Measurements from ENCODE around the gene NCDN.

Gene NCDN

DNA sequence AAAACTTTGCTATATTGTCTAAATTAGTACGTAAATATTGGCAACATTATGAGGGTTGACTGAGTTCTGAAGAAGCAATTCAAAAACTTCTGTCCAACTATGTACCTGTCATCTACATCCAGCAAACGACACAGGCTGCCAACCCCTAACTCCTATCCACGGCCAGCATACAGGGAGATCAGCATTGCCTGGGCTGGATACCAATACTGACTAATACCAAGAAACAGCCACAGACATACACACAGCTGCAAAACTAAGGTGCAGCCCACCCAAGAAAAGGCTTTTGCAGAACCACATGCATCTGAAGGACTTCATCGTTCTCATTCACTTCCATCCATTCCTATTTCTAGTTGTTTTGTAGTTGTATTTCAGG, 2.4 kb upstream of the NCDN start:
- no peak overlapping the region for H3K9ac ChIP-seq

DNA sequence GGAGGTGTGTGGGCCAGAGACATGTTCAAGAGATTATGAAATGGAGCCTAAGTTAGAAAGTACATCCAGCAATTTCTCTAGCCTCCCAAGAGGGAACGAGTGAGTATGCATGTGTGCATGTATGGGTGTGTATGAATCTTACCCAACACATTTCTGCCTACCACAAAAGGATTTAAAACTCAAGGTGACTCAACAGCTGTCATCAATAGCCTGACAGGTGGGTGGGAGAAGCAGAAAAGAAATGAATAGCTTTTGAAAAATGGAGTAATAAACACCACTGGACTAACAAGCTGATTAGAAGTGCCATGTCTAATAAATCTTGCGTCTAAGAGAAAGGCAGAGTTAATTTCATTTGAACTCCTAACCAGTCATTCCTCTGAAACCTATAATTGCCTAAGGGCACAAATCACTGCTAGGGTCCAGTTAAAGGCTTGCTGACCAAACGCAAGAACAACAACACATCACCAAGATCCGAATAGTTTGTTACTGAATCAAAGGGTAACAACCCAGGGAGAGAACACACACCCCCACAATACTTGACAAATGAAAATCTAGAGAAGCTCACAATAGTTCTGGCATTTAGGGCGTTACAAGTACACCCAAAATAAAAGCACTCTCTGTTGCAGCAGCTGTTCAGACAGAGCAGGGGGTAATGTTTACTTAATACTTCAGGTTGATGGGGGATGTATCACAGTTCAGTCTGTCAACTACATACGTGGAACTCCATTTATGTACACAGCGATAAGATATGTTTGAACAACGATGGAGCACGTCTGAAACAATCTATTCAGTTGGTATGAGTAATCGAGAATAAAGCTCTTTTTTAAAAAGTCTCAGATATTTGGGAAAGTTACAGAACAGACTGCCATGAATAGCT, 1.8 kb upstream of the NCDN start:
- Histone ChIP-seq H3K79me2 (peaks cover 9% of the 10 kb centered on the region), H3K9ac (no peak overlapping the region), H3K27ac (no peak overlapping the region), H3K4me2 (ENCODE audit: low read length) (peak overlapping the region; percentile 95), H3K4me1 (peaks cover 9% of the 10 kb centered on the region), H2AFZ (no peak overlapping the region), H3K27me3 (ENCODE audit: control insufficient read depth, insufficient read depth, low read length) (no peaks in the 10 kb centered on the region), H3K36me3 (ENCODE audit: control insufficient read depth, insufficient read depth, low read length) (no peaks in the 10 kb centered on the region), H3K9me3 (ENCODE audit: control insufficient read depth, low read length) (no peaks in the 10 kb centered on the region), H3K4me3 (ENCODE audit: low read depth, low read length) (peak overlapping the region; percentile 84)
- TF ChIP-seq, protein P1, sequence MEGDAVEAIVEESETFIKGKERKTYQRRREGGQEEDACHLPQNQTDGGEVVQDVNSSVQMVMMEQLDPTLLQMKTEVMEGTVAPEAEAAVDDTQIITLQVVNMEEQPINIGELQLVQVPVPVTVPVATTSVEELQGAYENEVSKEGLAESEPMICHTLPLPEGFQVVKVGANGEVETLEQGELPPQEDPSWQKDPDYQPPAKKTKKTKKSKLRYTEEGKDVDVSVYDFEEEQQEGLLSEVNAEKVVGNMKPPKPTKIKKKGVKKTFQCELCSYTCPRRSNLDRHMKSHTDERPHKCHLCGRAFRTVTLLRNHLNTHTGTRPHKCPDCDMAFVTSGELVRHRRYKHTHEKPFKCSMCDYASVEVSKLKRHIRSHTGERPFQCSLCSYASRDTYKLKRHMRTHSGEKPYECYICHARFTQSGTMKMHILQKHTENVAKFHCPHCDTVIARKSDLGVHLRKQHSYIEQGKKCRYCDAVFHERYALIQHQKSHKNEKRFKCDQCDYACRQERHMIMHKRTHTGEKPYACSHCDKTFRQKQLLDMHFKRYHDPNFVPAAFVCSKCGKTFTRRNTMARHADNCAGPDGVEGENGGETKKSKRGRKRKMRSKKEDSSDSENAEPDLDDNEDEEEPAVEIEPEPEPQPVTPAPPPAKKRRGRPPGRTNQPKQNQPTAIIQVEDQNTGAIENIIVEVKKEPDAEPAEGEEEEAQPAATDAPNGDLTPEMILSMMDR (IDR thresholded peaks at IDR 0.05): no peak

More for the DNA sequence above, 2.4 kb upstream of the NCDN start:
- H2AFZ ChIP-seq: no peak overlapping the region
- H3K27ac ChIP-seq: no peak overlapping the region
- no peak overlapping the region for H3K4me3 ChIP-seq (ENCODE audit: low read depth, low read length)
- TF ChIP-seq, protein P1 (IDR thresholded peaks at IDR 0.05): no peak
- no peaks in the 10 kb centered on the region for H3K27me3 ChIP-seq (ENCODE audit: control insufficient read depth, insufficient read depth, low read length)
- peaks cover 9% of the 10 kb centered on the region for H3K79me2 ChIP-seq
- H3K4me1 ChIP-seq: peaks cover 9% of the 10 kb centered on the region
- H3K4me2 ChIP-seq (ENCODE audit: low read length): peak overlapping the region; percentile 37
- H3K36me3 ChIP-seq (ENCODE audit: control insufficient read depth, insufficient read depth, low read length): no peaks in the 10 kb centered on the region
- H3K9me3 ChIP-seq (ENCODE audit: control insufficient read depth, low read length): no peaks in the 10 kb centered on the region

DNA sequence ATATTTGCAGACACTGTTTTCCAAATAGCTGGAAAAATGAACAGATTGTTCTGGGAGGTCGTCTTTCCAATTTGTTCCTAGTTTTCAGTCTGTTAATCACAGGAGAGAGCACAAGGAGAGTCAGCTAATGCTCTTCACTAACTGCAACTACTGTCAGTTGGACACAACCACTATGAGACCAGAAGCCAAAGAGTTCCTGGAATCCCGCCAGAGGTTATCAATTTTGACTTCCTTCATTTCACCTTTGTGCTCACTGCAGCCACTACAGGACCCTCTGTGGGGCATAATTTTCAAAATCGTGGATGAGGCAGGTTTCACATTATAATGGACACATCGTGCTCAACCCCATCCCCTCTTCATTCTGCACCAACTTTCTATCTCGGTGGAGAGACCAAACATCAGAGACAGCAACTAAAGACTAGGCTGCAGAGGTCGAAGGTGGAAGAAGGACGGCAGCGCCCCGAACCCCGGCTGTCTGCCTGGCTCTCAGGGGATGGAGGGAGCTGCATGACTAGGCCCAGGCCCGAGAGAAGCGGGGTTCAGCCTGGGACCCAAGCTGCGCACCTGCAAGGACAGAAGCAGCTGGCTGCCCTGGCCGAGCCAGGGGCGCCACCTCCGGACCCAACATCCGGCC, 998 bp upstream of the NCDN start:
- Histone ChIP-seq H3K4me2 (ENCODE audit: low read length) (peak overlapping the region; percentile 95), H3K4me1 (peaks cover 9% of the 10 kb centered on the region)
- TF ChIP-seq, protein P1 (IDR thresholded peaks at IDR 0.05): no peak

DNA sequence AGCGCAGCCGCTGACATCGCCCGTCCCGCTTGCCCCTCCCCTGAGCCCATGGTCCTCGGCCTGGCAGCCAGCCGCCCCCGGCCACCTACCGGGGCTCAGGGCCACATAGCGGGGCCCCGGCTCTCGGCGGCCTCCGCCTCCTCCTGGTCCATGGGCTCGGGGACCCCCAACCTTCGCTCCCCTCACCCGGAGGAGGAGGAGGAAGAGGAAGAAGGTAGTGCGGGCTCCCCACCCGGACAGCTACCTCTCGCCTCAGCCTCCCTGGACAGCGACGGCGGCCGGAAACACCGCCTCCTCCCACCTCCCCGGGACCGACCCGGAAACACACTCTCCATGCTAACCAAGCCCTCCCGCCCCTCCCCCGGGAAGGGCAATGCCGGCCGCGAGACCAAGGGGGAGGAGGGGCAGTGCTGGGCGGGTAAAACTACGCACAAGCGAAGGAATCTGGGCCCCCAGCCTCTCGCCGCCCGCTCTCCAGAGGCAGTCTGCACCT, 435 bp upstream of the NCDN start, which contains the start of gene KIAA0319L:
Gene KIAA0319L (minus strand): TSS at position 286 of the 493 bp plus-strand sequence. CDS start 2,912 bp downstream, outside the sequence.
- peak within 1 kb of the TSS; percentile 80 for H3K9ac ChIP-seq
- H3K27ac ChIP-seq: peak within 1 kb of the TSS; percentile 92
- peak within 1 kb of the TSS; percentile 84 for H3K4me3 ChIP-seq (ENCODE audit: low read depth, low read length)
- peak within 1 kb of the TSS; percentile 89 for H2AFZ ChIP-seq
- H3K9me3 ChIP-seq (ENCODE audit: control insufficient read depth, low read length): no peaks in the 10 kb centered on the region
- H3K79me2 ChIP-seq: peaks cover 2% of the 10 kb centered on the region
- no peaks in the 10 kb centered on the region for H3K36me3 ChIP-seq (ENCODE audit: control insufficient read depth, insufficient read depth, low read length)
- TF ChIP-seq, protein P1 (IDR thresholded peaks at IDR 0.05): no peak
- H3K4me1 ChIP-seq: peaks cover 9% of the 10 kb centered on the region
- peak within 1 kb of the TSS; percentile 95 for H3K4me2 ChIP-seq (ENCODE audit: low read length)
- H3K27me3 ChIP-seq (ENCODE audit: control insufficient read depth, insufficient read depth, low read length): no peaks in the 10 kb centered on the region

More for the DNA sequence above, 998 bp upstream of the NCDN start:
- Histone ChIP-seq H3K9me3 (ENCODE audit: control insufficient read depth, low read length) (no peaks in the 10 kb centered on the region), H3K4me3 (ENCODE audit: low read depth, low read length) (peak overlapping the region; percentile 84), H3K36me3 (ENCODE audit: control insufficient read depth, insufficient read depth, low read length) (no peaks in the 10 kb centered on the region), H3K79me2 (peaks cover 5% of the 10 kb centered on the region), H3K9ac (peak overlapping the region; percentile 80), H3K27ac (peak overlapping the region; percentile 92), H3K27me3 (ENCODE audit: control insufficient read depth, insufficient read depth, low read length) (no peaks in the 10 kb centered on the region), H2AFZ (peak overlapping the region; percentile 89)

All from parathyroid adenoma (tissue), 2 donors.